Osteoblast (primary cell): Measurements from ENCODE around the gene SGCE. TPM values are rescaled to one million over a fixed set of nuclear protein-coding genes. Genes with fewer than 3 reads are reported as not detected.
A peak's percentile ranks its signal among the peaks of the same experiment; 100 is the strongest.
"Not testable (repeated sequence)": the region's sequence is repeated elsewhere in the genome, so short reads cannot be mapped to it uniquely, and the experiment has no call there.

ENCODE experiments used
- DNase-seq: peaks from one replicate; pipeline ENCODE4 v3.0.0; 2011; ENCODE audit warnings: low spot score, mixed read lengths; ENCODE audit not compliant: insufficient read length; ENCODE audit errors: missing footprints
- H2AFZ ChIP-seq: 2 replicates; pipeline ENCODE4 v1.6.0; 2011; ENCODE audit warnings: mild to moderate bottlenecking, low read length
- H3K27ac ChIP-seq: 2 replicates; pipeline ENCODE4 v1.5.1; 2011; ENCODE audit warnings: mild to moderate bottlenecking, low read depth, low read length, moderate library complexity
- H3K27me3 ChIP-seq: 2 replicates; pipeline ENCODE4 v1.6.0; 2012; ENCODE audit warnings: mild to moderate bottlenecking, control low read depth, inconsistent platforms, low read length, moderate library complexity; ENCODE audit not compliant: insufficient read depth
- H3K36me3 ChIP-seq: 2 replicates; pipeline ENCODE4 v1.5.1; 2011; ENCODE audit warnings: mild to moderate bottlenecking, low read length, control low read depth, moderate library complexity; ENCODE audit not compliant: insufficient read depth
- H3K4me1 ChIP-seq: 2 replicates; pipeline ENCODE4 v1.5.1; 2011; ENCODE audit warnings: mild to moderate bottlenecking, low read length, control low read depth, moderate library complexity; ENCODE audit not compliant: insufficient read depth
- H3K4me2 ChIP-seq: 2 replicates; pipeline ENCODE4 v1.6.0; 2011; ENCODE audit warnings: mild to moderate bottlenecking, low read length; ENCODE audit not compliant: insufficient read depth
- H3K4me3 ChIP-seq: fragments of 200-600 bp; sonication (generic); 3 replicates; pipeline ENCODE4 v1.5.1; 2012; ENCODE audit warnings: mild to moderate bottlenecking, low read length, inconsistent platforms; ENCODE audit not compliant: insufficient read depth
- H3K79me2 ChIP-seq: 2 replicates; pipeline ENCODE4 v1.6.0; 2012; ENCODE audit warnings: mild to moderate bottlenecking, low read length, control low read depth, inconsistent platforms; ENCODE audit not compliant: insufficient read depth
- H3K9me3 ChIP-seq: 2 replicates; pipeline ENCODE4 v1.5.1; 2011; ENCODE audit warnings: low read depth, low read length, control low read depth
- H4K20me1 ChIP-seq: 2 replicates; pipeline ENCODE4 v1.6.0; 2012; ENCODE audit warnings: mild to moderate bottlenecking, low read length, control low read depth; ENCODE audit not compliant: insufficient read depth
- CTCF ChIP-seq: IDR thresholded peaks from 2 replicates; pipeline ENCODE4 v1.5.1; 2011; ENCODE audit warnings: mild to moderate bottlenecking, low read depth, low read length, moderate library complexity; ENCODE audit errors: extremely low read depth
- total RNA-seq: library from RNA; depleted of rRNA; stranded (reverse); fragments of >200 nt; gene quantifications from 2 replicates; pipeline ENCODE4 v1.2.3, GENCODE V29; 2012

Gene SGCE
- total RNA-seq, result 59.8 and 60.8 TPM in 2 replicates

GRCh38 chr7:94655848-94656657 is at the start of gene SGCE:
TSS of gene SGCE (minus strand) at chr7:94656133. CDS start at chr7:94656098, 35 bp downstream.
- H3K9me3 ChIP-seq, result no peaks in the 10 kb centered on the region
- H3K36me3 ChIP-seq, result no peaks in the 10 kb centered on the region
- peak within 1 kb of the TSS; percentile 72 for H3K4me2 ChIP-seq
- peak; percentile 40 for TF ChIP-seq CTCF
- peaks cover 2% of the 10 kb centered on the region for H4K20me1 ChIP-seq
- DNase-seq, result peak; percentile 95
- H3K27me3 ChIP-seq, result no peaks in the 10 kb centered on the region
- peak within 1 kb of the TSS; percentile 84 for H3K4me3 ChIP-seq
- H3K27ac ChIP-seq, result peak within 1 kb of the TSS; percentile 72
- H3K79me2 ChIP-seq, result peaks cover 36% of the 10 kb centered on the region
- H2AFZ ChIP-seq, result peak within 1 kb of the TSS; percentile 97
- peaks cover 9% of the 10 kb centered on the region for H3K4me1 ChIP-seq

GRCh38 chr7:94705155-94706021 is 49.5 kb upstream of the SGCE start:
- not testable (repeated sequence) for H3K27ac ChIP-seq, H3K27me3 ChIP-seq, H4K20me1 ChIP-seq, H3K4me1 ChIP-seq, H3K9me3 ChIP-seq, H3K4me2 ChIP-seq, H3K36me3 ChIP-seq, H3K4me3 ChIP-seq, H3K79me2 ChIP-seq, H2AFZ ChIP-seq, DNase-seq

- H3K27ac ChIP-seq, result peak overlapping the region; percentile 29
- TF ChIP-seq CTCF, result no peak
- H3K27me3 ChIP-seq, result no peaks in the 10 kb centered on the region
- peaks cover 25% of the 10 kb centered on the region for H3K4me1 ChIP-seq
- no peak overlapping the region for H3K4me2 ChIP-seq
- no peaks in the 10 kb centered on the region for H4K20me1 ChIP-seq
- no peaks in the 10 kb centered on the region for H3K9me3 ChIP-seq
- no peak overlapping the region for H3K4me3 ChIP-seq
- H3K79me2 ChIP-seq, result no peaks in the 10 kb centered on the region
- H3K36me3 ChIP-seq, result no peaks in the 10 kb centered on the region
- peak overlapping the region; percentile 10 for H2AFZ ChIP-seq
- DNase-seq, result peak; percentile 46
Measured at GRCh38 chr7:94701555-94701973, 45.6 kb upstream of the SGCE start.

- Histone ChIP-seq H3K27me3 (no peaks in the 10 kb centered on the region), H2AFZ (peak overlapping the region; percentile 10), H3K79me2 (no peaks in the 10 kb centered on the region), H3K4me3 (no peak overlapping the region), H3K4me1 (peaks cover 25% of the 10 kb centered on the region), H3K36me3 (no peaks in the 10 kb centered on the region), H3K4me2 (no peak overlapping the region), H4K20me1 (no peaks in the 10 kb centered on the region), H3K27ac (peak overlapping the region; percentile 29), H3K9me3 (no peaks in the 10 kb centered on the region)
- no peak for TF ChIP-seq CTCF
- DNase-seq, result no peak
Measured at GRCh38 chr7:94700926-94701554, 45.1 kb upstream of the SGCE start.
